ENCODE measurements around the gene ANKH. TPM values are rescaled to one million over a fixed set of nuclear protein-coding genes. Genes with fewer than 3 reads are reported as not detected.

ANKH gene
- total and polyA plus RNA-seq, 10 of the 15 experiments (the other 5 are each of a cell fraction or from before 2014, with no cell fraction given), result 2.1 to 43.9 (median 14.4) TPM

GRCh38 chr5:14851999-14852526 is 19.5 kb downstream of the ANKH start:
- Histone ChIP-seq H3K9ac (ENCODE audit: control insufficient read depth, insufficient read depth, low read length) (no peak overlapping the region), H3K4me3 (no peak overlapping the region), H3K9me3 (replicated peaks; ENCODE audit: control insufficient read depth, insufficient read depth, low read length) (no peaks in the 10 kb centered on the region), H3K4me1 (ENCODE audit: control insufficient read depth, insufficient read depth, low read length) (no peaks in the 10 kb centered on the region), H3K27me3 (replicated peaks in 1 of 2; ENCODE audit: control insufficient read depth in 2 of 2, insufficient read depth in 2 of 2, low read length in 1 of 2) (no peaks in the 10 kb centered on the region), H3K36me3 (ENCODE audit: control insufficient read depth in 2 of 2, insufficient read depth in 2 of 2, low read length in 1 of 2) (no peaks in the 10 kb centered on the region; a peak in 1 of 4 replicates), H2AFZ (ENCODE audit: control insufficient read depth, low read depth, low read length) (no peak overlapping the region), H3K79me2 (ENCODE audit: control insufficient read depth, insufficient read depth, low read length) (no peaks in the 10 kb centered on the region; the same call in 1 of the 2 replicates), H4K20me1 (ENCODE audit: control insufficient read depth, insufficient read depth) (no peaks in the 10 kb centered on the region), H3K27ac (ENCODE audit: control insufficient read depth, insufficient read depth) (no peak overlapping the region), H3K4me2 (ENCODE audit: control insufficient read depth, insufficient read depth) (no peak overlapping the region)
- DNase-seq (ENCODE audit: low read depth, low spot score) (no peak), ATAC-seq (no peak), FAIRE-seq (no peak)
- ChIA-PET POLR2A (interaction anchor here (1.2 kb wide), 1 partner anchor 14 kb away, joined by 3 read pairs; no protein-coding TSS in a partner anchor), SMC1A (ENCODE audit: uncharacterized antibody, unreplicated experiment) (interaction anchor here (1.1 to 1.6 kb wide), 4 partner anchors 11 to 36 kb away, joined by 3 to 5 read pairs (median 4); no protein-coding TSS in a partner anchor), CTCF (interaction anchor here (0.7 to 1.5 kb wide), 3 partner anchors 10 to 143 kb away, joined by 4 to 5 read pairs (median 5); no protein-coding TSS in a partner anchor), RAD21 (ENCODE audit: unreplicated experiment) (interaction anchor here (1.2 kb wide), 1 partner anchor 16 kb away, joined by 3 read pairs; no protein-coding TSS in a partner anchor)
- BruUV-seq (replicated peaks), result no TSS peak
- intact Hi-C loops (cut with micrococcal nuclease; ENCODE audit: unreplicated experiment) (no loop called here), in situ Hi-C loops (cut with MboI) (no loop called here)
- TF ChIP-seq, protein P1, sequence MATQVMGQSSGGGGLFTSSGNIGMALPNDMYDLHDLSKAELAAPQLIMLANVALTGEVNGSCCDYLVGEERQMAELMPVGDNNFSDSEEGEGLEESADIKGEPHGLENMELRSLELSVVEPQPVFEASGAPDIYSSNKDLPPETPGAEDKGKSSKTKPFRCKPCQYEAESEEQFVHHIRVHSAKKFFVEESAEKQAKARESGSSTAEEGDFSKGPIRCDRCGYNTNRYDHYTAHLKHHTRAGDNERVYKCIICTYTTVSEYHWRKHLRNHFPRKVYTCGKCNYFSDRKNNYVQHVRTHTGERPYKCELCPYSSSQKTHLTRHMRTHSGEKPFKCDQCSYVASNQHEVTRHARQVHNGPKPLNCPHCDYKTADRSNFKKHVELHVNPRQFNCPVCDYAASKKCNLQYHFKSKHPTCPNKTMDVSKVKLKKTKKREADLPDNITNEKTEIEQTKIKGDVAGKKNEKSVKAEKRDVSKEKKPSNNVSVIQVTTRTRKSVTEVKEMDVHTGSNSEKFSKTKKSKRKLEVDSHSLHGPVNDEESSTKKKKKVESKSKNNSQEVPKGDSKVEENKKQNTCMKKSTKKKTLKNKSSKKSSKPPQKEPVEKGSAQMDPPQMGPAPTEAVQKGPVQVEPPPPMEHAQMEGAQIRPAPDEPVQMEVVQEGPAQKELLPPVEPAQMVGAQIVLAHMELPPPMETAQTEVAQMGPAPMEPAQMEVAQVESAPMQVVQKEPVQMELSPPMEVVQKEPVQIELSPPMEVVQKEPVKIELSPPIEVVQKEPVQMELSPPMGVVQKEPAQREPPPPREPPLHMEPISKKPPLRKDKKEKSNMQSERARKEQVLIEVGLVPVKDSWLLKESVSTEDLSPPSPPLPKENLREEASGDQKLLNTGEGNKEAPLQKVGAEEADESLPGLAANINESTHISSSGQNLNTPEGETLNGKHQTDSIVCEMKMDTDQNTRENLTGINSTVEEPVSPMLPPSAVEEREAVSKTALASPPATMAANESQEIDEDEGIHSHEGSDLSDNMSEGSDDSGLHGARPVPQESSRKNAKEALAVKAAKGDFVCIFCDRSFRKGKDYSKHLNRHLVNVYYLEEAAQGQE (IDR thresholded peaks at IDR 0.05; ENCODE audit: low read depth, low read length), result no peak
- TF ChIP-seq PRDM15 (CRISPR knock-in tag; IDR thresholded peaks at IDR 0.05) (no peak), E4F1 (IDR thresholded peaks at IDR 0.05; ENCODE audit: borderline replicate concordance, partially characterized antibody) (no peak), JUNB (IDR thresholded peaks at IDR 0.05) (no peak), KLF5 (IDR thresholded peaks at IDR 0.05; ENCODE audit: partially characterized antibody) (no peak), STAT3 (IDR thresholded peaks at IDR 0.05; ENCODE audit: low read depth, low read length) (no peak), POU2F2 (IDR thresholded peaks at IDR 0.05; ENCODE audit: borderline replicate concordance, low read depth, low read length) (no peak), SIX5 (IDR thresholded peaks at IDR 0.05; ENCODE audit: low read depth, low read length, severe bottlenecking) (no peak), HCFC1 (IDR thresholded peaks at IDR 0.05; ENCODE audit: low read length) (no peak), IRF4 (IDR thresholded peaks at IDR 0.05; ENCODE audit: low read depth, low read length) (no peak), FOXM1 (IDR thresholded peaks at IDR 0.05; ENCODE audit: low read depth, low read length) (no peak)
- TF ChIP-seq, protein P2, sequence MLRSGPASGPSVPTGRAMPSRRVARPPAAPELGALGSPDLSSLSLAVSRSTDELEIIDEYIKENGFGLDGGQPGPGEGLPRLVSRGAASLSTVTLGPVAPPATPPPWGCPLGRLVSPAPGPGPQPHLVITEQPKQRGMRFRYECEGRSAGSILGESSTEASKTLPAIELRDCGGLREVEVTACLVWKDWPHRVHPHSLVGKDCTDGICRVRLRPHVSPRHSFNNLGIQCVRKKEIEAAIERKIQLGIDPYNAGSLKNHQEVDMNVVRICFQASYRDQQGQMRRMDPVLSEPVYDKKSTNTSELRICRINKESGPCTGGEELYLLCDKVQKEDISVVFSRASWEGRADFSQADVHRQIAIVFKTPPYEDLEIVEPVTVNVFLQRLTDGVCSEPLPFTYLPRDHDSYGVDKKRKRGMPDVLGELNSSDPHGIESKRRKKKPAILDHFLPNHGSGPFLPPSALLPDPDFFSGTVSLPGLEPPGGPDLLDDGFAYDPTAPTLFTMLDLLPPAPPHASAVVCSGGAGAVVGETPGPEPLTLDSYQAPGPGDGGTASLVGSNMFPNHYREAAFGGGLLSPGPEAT (IDR thresholded peaks at IDR 0.05; ENCODE audit: low read depth), result no peak

Data from GM12878 (cell line).